Stimulated activated CD8-positive, alpha-beta memory T cell treated with anti-CD3 and anti-CD28 coated beads, Interleukin-4, amount 100 ng/mL, for 4 hours (primary cell): ENCODE results near the gene HYAL2.
A peak's percentile ranks its signal among the peaks of the same experiment; 100 is the strongest.

Source experiments
- DNase-seq, 2 donors: peaks; one replicate each; pipeline ENCODE4 v3.0.0-alpha.2; 2020; ENCODE audit warnings: low read depth in 2 of 2, low spot score in 1 of 2

HYAL2 gene

DNA sequence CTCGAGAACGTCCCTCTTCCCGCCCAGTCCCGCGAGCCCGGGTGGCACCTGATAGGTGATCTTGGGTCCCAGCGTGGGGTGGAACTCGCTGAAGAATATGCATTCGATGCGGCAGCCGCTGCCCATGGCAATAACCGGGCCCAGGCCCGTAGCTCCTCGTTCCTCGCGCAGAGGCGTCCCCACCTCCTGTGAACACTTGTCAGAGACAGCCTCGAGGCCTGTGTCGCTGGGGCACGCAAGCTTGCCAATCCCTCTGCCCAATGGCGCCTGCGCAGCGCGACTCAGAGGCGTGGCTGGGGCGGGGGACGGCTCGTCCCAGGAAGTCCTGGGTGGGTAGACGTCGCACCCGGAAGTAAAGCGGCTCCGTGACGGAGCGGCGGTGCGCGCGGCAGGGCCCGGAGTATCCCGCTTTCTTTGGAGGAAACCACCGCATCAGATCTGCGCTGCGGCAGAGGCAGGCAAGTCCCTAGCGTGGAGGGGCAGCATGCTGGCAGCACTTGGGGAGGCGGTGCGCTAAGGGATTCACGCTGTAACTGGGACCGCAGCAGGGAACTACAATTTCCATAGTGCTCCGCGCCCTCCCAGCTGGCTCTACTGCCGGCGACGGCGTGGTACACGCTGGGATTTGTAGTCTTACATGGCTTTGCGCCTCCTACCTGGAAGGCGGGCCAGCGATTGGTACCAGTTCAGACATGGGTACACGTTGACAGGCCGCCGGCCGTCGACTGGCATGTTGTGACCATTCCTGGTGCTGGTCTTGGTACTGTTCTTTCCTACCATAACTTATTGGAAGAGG is 28.2 kb upstream of the HYAL2 start, which contains the start of the genes CYB561D2 and NPRL2:
CYB561D2 (plus strand) TSS at position 336 of the 796 bp plus-strand sequence. CDS start 572 bp downstream, outside the sequence.
NPRL2 (minus strand) TSS at position 249 of the 796 bp plus-strand sequence; CDS start at position 126, 123 bp downstream.
- peak; percentile 99 for DNase-seq

DNA sequence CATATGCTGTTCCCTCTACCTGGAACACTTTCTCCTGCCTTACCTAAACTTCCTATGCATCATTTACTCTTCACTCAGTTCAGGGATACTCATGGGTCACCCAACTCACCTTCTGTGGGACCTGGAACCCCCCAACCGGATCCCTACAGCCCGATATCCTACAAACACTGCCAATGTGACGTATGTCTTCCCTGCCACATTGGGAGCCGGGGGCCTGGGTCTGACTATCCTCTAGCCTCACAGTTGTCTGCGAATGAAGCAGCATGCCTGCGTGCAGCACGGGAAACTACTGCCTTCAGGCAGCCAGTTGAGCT is 27.6 kb upstream of the HYAL2 start:
- DNase-seq = no peak

DNA sequence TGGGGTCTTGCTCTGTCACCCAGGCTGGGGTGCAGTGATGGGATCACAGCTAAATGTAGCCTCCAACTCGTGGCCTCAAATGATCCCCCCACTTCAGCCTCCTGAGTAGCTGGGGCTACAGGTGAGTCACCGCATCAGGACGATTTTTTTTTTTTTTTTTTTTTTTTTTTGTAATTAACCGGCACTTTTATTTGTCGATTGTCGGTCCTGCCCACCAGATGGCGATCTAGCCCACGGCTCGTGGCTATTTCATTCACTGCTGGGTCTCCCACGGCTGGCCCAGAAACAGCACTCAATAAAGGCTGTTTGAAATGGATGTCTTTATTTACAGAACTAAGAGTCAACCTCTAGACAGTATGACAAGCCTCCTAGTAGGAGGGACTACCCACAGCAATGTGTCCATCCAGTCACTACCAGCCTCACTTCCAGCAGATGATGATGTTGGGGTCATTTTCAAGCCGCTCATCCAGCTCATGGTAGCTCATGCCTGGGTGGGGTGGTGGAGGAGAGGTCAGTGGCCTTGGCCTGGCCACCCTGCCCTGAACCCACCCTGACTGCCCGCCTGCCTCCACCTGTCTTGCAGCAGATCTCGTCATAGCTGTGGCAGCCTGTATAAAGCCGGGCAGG is 24.8 kb upstream of the HYAL2 start:
- peak; percentile 47 to 60 for DNase-seq

DNA sequence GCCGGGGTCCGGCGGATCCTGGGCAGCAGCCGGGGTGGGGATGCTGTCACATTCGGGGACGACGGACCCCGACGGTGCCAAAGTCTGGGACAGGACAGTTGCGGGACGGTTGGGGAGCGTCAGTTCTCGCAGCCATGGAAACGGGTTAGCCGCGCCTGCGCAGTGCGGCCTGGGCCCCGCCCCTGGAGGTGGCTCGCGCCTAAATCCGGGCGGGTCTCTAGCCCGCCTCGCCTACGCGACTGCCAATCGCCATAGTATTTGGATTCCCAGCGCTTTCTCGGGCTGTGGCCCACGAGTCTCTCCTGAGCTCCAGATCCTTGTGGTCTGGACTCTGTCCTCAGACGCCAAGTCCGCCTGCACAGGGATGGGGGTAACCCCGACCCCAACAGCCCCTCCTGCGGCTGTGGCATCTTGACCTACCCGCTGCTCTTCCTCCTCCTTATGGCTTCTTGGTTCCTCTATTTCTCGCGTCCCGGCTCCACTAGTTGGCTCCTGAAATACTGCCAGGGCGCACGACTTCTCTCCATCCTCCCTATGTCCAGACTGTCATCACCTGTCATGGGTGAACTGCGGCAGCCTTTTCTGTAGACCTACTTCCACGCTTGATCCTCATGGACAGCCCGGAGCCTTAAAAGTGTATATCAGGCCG is 23.2 kb upstream of the HYAL2 start, which contains the start of gene ZMYND10:
ZMYND10 (minus strand) TSS at position 147 of the 649 bp plus-strand sequence. CDS start 153 bp downstream, outside the sequence.
- peak; percentile 35 to 47 for DNase-seq

DNA sequence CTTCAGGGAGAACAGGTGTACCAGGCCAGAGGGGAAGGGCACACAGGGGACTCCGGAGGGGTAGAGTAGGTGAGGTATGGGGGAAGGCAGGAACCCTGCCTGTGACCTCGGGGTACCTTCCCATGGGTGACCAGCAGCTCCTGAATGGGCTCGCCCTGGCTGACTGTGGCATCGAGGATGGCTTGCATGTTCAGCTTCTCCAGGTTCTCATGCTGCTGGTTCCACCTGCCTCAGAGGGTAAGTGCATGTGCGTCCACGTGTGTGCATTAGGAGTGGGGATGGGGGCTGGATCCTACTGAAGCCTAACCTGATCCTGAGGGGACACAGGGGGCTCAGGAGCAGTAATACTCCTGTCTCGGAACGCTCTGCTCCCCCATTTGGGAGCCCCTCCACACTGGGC is 22.5 kb upstream of the HYAL2 start:
- DNase-seq = no peak

DNA sequence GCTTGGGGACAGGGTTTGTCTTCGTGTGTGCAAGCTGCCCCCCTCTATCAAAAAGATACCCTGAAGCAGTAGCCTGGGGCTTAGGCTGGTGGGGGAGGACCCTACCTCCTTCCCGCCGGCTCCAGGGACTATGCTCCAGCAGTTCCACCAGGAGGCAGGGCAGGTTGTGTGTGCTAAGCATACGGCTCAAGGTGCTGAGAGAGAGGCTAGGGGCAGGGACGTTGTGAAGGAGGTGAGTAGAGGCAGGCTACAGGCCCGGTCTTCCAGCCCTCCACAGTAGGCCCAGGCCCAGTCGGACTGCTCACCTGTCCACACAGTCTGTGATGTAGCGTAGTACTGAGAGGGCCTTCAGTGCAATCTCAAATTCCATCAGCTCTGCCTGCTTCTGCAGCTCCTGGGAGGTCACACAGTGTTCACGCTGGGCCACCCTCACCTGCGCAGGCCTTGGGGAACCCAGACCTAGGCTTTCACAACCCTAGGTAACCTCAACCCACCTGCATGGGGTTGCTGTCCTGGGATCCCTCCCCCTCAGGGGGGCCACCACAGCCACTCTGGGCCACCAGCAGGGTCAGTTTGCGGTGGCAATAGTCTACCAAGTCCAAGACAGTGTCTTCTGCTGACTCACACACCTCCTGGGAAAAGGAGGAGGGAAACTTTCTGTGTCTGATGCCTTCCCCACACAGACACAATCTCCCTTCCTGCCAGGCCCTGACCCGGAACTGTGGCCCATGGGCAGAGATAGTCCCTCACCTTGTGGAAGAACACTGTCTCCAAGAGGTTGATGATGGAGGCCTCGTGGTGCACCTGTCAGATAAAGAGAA is 20.5 kb upstream of the HYAL2 start:
- no peak for DNase-seq

DNA sequence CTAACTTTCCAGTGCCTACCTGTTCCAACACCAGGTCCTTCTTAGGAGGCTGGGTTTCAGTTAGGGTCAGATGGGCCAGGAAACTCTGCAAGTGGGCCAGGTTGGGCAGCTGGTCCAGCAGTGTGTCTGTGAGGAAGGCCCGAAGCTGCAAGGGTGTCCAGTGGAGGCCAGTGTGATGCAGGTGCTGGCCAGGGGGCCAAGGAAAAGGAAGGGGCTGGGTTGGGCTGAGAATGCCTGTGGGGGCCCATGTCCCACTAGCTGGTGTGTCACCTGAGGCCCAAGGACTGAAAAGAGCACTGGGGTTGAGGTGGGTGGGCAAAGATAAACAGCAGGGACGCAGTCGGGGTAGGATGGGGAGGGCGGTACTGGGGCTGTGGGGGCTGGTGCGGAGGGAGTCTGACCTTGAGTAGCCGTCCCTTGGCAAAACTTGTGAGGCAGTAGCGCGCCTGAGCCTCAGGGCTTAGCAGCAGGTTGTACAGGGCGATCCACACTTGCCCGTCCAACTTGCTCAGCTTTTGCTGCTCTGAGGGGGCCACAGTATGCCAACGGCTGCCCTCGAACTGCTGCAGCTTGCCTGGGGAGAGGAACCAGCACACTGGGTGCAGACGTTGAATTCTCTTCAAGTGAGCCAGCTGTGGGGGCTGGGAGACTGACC is 19.6 kb upstream of the HYAL2 start:
- no peak for DNase-seq

DNA sequence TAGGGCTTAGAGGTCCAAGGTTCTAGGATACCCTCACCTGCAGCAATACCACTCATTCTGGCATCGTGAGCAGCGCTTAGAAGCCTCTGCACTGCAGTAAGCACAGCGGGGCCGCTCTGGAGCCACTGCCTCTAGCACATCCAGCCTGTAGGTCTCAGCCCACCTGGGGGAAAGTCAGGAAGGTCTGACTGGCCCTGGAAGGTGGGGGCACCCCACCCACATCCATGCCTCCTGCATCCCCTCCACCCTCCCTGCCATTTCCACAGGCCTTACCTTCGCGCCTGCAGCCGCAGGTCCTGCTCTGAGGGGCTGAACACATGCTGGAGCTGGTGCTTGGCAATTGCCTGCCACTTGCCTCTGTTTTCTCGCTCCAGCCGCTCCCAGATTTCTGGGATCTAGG is 19.0 kb upstream of the HYAL2 start:
- DNase-seq = no peak

DNA sequence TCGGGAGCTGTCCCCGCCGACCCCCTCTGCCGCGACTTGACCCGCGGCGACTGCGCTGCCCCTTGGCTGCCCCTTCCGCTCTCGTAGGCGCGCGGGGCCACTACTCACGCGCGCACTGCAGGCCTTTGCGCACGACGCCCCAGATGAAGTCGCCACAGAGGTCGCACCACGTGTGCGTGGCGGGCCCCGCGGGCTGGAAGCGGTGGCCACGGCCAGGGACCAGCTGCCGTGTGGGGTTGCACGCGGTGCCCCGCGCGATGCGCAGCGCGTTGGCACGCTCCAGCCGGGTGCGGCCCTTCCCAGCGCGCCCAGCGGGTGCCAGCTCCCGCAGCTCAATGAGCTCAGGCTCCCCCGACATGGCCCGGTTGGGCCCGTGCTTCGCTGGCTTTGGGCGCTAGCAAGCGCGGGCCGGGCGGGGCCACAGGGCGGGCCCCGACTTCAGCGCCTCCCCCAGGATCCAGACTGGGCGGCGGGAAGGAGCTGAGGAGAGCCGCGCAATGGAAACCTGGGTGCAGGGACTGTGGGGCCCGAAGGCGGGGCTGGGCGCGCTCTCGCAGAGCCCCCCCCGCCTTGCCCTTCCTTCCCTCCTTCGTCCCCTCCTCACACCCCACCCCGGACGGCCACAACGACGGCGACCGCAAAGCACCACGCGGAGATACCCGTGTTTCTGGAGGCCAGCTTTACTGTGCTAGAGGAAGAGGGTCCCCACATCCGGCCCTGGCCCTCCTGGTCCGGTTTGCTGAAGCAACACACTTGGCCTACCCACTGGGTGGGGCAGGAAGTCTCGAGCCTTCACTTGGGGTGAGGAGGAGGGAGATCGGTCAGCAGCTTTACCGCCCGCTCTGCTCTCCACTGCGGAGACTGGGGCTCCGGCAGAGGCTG is 18.1 kb upstream of the HYAL2 start, which contains the start of gene RASSF1:
RASSF1 (minus strand) TSS at position 389 of the 882 bp plus-strand sequence; CDS start at position 358, 31 bp downstream.
- peak in 1 of 2 donors; percentile 44 for DNase-seq

DNA sequence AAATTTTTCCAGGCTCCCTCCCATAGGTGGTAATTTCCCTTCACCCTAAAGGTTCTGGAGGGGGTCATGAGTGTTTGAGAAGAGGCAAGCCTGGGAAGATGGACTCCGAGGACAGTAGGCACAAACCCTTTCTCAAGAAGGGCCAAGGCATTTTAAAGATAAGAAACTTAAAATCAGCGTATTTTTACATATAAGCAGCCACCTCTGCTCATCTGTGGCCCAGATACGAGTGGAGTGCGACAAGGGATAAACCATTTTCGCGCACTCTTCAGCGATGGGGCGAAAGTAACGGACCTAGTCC is 17.6 kb upstream of the HYAL2 start:
- DNase-seq = no peak

DNA sequence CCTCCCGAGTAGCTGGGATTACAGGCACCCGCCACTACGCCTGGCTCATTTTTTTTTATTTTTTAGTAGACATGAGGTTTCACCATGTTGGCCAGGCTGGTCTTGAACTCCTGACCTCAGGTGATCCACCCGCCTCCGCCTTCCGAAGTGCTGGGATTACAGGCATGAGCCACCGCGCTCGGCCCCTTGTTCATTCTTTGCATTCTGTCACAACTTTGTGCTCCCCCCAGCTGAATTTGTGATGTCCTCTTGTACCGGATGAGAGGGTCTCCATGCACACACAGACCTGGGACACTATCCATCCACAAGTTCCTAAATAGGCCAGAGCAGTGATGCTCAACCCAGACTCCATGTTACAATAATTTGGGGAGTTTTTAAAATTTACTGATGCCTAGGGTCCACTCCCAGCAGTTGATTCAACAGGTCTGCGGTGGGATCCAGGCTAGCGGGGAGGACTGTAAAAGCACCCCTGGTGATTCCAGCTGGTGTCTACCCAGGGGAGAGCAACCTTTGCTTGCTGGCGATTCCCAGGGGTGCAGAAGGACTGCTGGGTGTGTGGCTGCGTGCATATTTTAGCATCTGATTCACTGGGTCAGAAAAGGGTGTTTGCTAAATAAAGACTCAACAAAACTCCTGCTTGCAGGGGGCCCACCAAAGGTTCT is 17.1 kb upstream of the HYAL2 start:
- no peak for DNase-seq

DNA sequence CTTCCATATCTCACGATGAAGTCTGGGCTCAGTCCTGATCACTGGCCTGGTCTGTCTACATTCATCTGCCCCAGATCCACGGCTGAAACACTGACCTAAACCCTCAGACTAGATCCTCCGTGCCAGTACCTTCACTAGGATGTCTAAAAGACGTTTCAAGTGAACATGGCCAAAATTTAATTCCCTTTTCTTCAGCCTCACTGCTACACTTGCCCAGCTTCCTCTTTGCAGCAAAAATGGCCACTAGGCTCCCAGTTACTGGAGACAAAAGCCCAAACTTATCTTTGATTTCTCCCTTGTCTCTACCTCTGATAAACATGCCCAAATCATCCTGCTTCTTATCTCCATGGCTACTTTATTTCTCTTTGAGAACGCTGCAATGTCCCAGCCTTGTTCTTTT is 16.4 kb upstream of the HYAL2 start:
- no peak for DNase-seq

DNA sequence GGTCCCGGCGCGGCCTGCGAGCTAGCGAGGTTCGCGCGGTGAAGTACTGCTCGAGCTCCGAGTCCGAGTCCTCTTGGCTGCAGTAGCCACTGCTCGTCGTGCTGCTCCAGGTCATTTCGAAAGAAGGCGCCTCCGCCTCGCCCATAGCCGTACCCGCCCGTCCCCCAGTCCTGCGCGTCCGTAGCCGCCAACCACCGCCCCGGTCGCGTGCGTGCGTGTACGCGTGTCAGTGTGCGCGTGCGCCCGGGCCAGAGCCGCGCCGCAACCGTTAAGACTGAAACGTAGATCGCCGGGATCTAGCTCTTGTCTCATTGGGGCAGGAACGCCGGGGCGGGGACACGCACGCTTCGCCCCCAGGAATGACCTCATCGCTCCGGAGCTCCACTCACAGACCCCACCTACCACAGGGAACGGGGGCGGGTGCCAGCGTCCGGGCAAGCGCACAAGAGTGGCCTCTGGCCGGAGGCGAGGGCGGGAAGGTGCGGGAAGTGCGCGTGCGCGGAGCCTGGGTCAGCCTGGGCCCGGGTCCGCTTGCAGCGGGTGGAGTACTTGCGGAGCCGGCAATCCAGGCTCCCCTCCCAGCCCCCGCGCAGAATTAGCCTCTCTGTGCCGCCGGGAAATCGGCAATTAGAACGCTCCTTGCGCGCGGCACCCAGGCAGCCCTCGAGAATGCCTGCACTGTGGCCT is 14.8 kb upstream of the HYAL2 start:
- peak; percentile 82 to 93 for DNase-seq

DNA sequence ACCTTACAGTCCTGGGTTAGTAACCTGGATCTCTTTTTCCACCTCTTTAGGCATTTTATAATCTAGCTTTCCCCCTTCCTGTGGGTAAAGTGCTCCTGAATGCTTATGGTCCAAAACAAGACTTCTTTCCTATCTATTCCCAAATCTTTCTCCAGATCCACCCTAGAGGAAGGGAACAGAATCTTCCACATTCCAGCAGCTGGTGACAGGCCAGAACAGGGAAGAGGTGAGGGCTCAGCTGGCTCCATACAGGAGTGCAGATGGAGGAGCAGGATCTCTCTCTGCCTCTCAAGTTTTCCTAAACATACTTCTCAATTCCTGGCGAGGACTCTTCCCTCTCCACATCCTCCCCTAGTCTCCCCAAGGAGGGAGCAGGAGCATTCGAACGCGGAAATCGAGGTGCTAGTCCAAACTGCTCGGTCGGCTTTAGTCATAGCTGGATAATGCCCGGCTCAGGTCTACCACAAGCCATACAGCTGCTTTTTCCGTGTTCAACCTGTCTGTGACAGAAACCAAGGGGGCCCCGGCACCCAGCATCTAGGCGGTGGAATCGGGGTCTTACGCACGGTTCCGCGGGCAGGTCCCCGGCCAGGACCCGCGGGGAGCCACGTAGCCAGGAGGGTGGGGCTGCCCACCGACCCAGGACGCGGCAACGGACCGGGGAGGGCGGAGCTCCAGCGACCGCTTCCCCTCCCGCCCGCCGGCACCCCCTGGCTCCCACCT is 14.1 kb upstream of the HYAL2 start:
- no peak for DNase-seq

DNA sequence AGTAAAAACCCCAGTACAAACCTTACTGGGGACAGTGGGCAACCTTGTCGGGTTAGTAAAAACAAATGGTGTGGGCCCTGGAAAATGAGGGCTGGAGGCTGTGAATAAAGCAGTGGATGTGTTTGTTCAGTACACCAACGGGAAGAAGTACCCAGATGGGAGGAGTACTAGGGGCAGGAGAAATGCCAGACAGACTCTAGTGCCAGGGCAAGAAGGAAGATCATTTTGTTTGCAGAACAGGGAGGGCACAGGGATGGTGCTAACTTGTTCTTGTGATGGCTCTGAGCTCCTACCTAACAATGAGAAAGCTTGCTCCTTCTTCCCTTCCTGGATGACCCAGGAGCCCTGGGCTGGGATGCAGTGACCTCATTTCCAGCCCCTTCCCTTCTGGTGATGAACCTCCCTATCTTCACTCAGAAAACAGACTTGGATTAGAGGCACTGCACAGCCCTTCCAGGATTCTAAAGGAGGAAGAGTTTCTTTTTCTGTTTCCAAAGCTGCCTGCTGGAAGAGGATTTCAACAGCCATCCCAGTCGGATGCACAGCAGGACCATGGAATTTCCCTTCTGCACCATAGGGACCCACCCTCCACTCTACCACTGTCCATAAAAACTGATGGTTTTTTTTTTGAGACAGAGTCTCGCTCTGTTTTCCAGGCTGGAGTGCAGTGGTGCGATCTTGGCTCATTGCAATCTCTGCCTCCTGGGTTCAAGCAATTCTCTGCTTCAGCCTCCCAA is 12.0 kb upstream of the HYAL2 start:
- DNase-seq = no peak

DNA sequence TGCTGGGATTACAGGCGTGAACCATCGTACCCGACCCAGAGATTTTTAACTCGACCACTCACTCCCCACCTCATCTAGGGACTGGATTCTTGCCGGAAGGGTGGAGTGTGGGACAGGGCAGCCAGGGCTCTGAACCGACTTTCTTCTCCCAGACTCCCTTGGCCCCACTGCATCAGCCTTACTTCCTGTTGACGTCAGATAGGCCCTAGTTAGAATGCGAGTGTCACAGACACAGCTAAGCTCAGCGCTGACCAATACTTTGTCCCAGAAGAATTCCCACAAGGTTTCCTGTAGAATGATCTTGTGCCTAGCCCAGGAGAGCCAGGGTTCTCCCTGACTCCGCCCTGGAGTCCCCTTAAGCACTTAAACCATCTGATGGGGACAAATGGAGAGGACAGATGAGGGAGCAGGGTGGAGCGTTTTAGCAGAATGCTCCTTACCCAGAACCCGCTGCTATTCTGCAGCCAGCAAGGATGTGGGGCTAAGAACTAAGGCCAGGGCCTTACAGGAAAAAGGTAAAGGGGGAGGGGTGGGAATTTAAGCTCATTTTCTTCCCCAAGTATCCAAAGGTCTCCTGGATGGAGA is 11.3 kb upstream of the HYAL2 start:
- DNase-seq = no peak

DNA sequence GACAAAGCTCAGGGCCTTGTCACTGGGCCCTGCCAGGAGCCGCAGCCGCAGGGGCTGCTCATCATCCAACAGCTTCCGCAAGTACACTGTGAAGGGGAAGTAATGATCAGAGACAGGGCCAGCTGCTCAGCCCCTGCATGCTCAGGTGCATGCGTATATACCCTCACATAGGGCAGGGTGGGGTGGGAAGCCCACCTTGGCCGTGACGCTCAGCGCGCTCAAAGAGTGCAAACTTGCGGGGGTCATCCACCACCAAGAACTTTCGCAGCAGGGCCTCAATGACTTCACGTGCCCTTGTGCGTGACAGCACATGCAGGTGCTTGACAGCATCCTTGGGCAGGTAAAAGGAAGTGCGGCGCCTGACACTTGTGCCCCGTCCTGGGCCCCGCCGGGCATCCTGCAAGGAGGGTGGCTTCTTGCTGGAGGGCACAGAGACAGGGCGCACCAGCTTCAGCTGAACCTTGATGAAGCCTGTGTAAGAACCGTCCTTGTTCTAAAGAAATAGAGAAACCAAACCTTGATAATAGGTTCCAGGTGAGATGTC is 8.9 kb upstream of the HYAL2 start:
- no peak for DNase-seq
